ENCODE data around the gene GCSAM.
"Not testable (repeated sequence)": the region's sequence is repeated elsewhere in the genome, so short reads cannot be mapped to it uniquely, and the experiment has no call there.

GCSAM gene

DNA sequence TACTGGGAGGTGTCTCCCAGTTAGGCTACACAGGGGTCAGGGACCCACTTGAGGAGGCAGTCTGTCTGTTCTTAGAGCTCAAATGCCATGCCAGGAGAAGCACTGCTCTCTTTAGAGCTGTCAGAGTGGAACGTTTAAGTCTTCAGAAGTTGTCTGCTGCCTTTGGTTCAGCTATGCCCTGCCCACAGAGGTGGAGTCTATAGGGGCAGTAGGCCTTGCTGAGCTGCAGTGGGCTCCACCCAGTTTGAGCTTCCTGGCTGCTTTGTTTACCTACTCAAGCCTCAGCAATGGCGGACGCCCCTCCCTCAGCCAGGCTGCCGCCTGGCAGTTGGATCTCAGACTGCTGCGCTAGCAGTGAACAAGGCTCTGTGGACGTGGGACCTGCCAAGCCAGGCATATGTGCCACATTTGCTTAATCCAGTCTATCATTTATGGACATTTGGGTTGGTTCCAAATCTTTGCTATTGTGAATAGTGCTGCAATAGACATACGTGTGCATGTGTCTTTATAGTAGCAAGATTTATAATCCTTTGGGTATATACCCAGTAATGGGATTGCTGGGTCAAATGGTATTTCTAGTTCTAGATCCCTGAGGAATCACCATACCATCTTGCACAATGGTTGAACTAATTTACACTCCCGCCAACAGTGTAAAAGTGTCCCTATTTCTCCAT is 60.5 kb downstream of the GCSAM start:
- not testable (repeated sequence) for DNase-seq (ENCODE audit: low read depth)

Measured in ELR (cell line).